Parathyroid adenoma (tissue), 2 donors: ENCODE measurements around the gene USP10.

Source experiments
- H2AFZ ChIP-seq: fragments of 300-600 bp; sonication (generic); one replicate; pipeline ENCODE4 v1.7.0; 2017; ENCODE audit warnings: antibody characterized with exemption, mild to moderate bottlenecking
- H3K27ac ChIP-seq: fragments of 300-600 bp; sonication (generic); one replicate; pipeline ENCODE4 v1.7.0; 2017
- H3K27me3 ChIP-seq: fragments of 300-600 bp; sonication (generic); one replicate; pipeline ENCODE4 v1.7.0; 2017; ENCODE audit warnings: low read length; ENCODE audit not compliant: control insufficient read depth, insufficient read depth
- H3K36me3 ChIP-seq: fragments of 300-600 bp; sonication (generic); one replicate; pipeline ENCODE4 v1.7.0; 2017; ENCODE audit warnings: low read length; ENCODE audit not compliant: control insufficient read depth, insufficient read depth
- H3K4me1 ChIP-seq: fragments of 300-600 bp; sonication (generic); one replicate; pipeline ENCODE4 v1.7.0; 2017; ENCODE audit warnings: control low read depth
- H3K4me2 ChIP-seq: fragments of 300-600 bp; sonication (generic); one replicate; pipeline ENCODE4 v1.7.0; 2017; ENCODE audit warnings: low read length
- H3K4me3 ChIP-seq: fragments of 300-600 bp; sonication (generic); one replicate; pipeline ENCODE4 v1.7.0; 2017; ENCODE audit warnings: low read depth, low read length
- H3K79me2 ChIP-seq: fragments of 300-600 bp; sonication (generic); one replicate; pipeline ENCODE4 v1.7.0; 2017; ENCODE audit warnings: control low read depth
- H3K9ac ChIP-seq: fragments of 300-600 bp; sonication (generic); one replicate; pipeline ENCODE4 v1.7.0; 2017; ENCODE audit warnings: mild to moderate bottlenecking
- H3K9me3 ChIP-seq: fragments of 300-600 bp; sonication (generic); one replicate; pipeline ENCODE4 v1.7.0; 2017; ENCODE audit warnings: low read length; ENCODE audit not compliant: control insufficient read depth
- TF ChIP-seq, protein P1 (sequence below): fragments of 300-600 bp; sonication (generic); IDR thresholded peaks from one replicate; pipeline ENCODE4 v1.7.0; 2017; ENCODE audit warnings: antibody characterized with exemption, mild to moderate bottlenecking
- donor health status: primary hyperparathyroidism.

USP10 gene

GRCh38 chr16:84660973-84661372 is 38.8 kb upstream of the USP10 start:
- H3K36me3 ChIP-seq, result no peaks in the 10 kb centered on the region
- TF ChIP-seq, protein P1, sequence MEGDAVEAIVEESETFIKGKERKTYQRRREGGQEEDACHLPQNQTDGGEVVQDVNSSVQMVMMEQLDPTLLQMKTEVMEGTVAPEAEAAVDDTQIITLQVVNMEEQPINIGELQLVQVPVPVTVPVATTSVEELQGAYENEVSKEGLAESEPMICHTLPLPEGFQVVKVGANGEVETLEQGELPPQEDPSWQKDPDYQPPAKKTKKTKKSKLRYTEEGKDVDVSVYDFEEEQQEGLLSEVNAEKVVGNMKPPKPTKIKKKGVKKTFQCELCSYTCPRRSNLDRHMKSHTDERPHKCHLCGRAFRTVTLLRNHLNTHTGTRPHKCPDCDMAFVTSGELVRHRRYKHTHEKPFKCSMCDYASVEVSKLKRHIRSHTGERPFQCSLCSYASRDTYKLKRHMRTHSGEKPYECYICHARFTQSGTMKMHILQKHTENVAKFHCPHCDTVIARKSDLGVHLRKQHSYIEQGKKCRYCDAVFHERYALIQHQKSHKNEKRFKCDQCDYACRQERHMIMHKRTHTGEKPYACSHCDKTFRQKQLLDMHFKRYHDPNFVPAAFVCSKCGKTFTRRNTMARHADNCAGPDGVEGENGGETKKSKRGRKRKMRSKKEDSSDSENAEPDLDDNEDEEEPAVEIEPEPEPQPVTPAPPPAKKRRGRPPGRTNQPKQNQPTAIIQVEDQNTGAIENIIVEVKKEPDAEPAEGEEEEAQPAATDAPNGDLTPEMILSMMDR, result no peak

DNA sequence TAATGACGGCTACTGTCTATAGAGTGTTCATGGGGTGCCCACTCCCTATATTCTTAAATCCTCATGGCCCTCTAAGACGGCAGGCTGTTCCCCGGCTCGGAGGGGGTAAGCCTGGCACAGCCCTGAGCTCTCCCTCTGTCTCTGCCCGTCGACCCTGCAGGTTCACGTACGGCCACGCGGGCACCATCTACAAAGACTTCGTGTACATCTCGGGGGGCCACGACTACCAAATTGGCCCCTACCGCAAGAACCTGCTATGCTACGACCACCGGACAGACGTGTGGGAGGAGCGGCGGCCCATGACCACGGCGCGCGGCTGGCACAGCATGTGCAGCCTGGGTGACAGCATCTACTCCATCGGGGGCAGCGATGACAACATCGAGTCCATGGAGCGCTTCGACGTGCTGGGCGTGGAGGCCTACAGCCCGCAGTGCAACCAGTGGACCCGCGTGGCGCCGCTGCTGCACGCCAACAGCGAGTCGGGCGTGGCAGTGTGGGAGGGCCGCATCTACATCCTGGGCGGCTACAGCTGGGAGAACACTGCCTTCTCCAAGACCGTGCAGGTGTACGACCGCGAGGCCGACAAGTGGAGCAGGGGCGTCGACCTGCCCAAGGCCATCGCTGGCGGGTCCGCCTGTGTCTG is 38.3 kb upstream of the USP10 start:
- no peak overlapping the region for H3K27ac ChIP-seq
- no peak overlapping the region for H3K4me2 ChIP-seq
- H3K9ac ChIP-seq, result no peak overlapping the region
- no peaks in the 10 kb centered on the region for H3K4me1 ChIP-seq
- peaks cover 13% of the 10 kb centered on the region for H3K79me2 ChIP-seq
- TF ChIP-seq, protein P1, result no peak
- no peaks in the 10 kb centered on the region for H3K27me3 ChIP-seq
- no peak overlapping the region for H2AFZ ChIP-seq
- H3K4me3 ChIP-seq, result no peak overlapping the region
- H3K9me3 ChIP-seq, result no peaks in the 10 kb centered on the region
- no peaks in the 10 kb centered on the region for H3K36me3 ChIP-seq

More at GRCh38 chr16:84660973-84661372, 38.8 kb upstream of the USP10 start:
- Histone ChIP-seq H3K27me3 (no peaks in the 10 kb centered on the region), H3K79me2 (peaks cover 13% of the 10 kb centered on the region), H3K27ac (no peak overlapping the region), H3K9ac (no peak overlapping the region), H2AFZ (no peak overlapping the region), H3K4me3 (no peak overlapping the region), H3K4me2 (no peak overlapping the region), H3K9me3 (no peaks in the 10 kb centered on the region), H3K4me1 (no peaks in the 10 kb centered on the region)

GRCh38 chr16:84662471-84662870 is 37.3 kb upstream of the USP10 start:
- TF ChIP-seq, protein P1, result no peak
- Histone ChIP-seq H3K79me2 (peaks cover 10% of the 10 kb centered on the region), H3K4me1 (no peaks in the 10 kb centered on the region), H2AFZ (no peak overlapping the region), H3K27me3 (no peaks in the 10 kb centered on the region), H3K4me2 (no peak overlapping the region), H3K9me3 (no peaks in the 10 kb centered on the region), H3K9ac (no peak overlapping the region), H3K36me3 (no peaks in the 10 kb centered on the region), H3K27ac (no peak overlapping the region), H3K4me3 (no peak overlapping the region)

DNA sequence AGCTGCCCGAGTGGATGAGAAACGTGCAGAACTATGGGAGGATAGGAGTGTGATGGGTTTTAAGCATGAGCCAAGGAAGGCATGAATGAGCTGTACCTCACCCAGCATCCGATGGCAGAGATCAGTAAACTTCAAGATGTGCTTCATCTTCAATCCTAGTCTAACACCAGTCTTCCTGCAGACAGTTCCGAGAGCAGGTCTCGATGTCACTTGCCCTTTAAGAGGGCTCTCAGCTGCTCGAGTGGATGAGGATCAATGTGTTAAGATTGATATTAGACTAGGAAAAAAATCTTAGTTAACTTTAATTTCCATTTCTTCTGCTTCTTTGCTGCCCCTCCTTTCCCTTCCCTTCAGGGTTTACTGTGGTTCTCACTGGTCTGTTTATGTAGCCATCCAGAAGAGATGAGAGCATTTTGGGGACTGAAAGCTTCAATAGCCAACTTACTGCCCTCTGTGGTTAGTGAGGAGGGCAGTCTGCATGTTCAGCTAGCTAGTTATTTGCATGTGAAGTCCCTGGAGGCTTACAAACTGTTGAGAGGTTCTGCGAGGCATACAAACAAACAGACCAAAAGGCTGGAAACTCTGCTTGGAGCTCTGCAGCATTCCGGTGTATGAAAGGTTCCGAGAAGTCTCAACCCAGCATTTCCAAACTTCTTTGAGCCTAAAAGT is 36.2 kb upstream of the USP10 start:
- Histone ChIP-seq H3K27me3 (no peaks in the 10 kb centered on the region), H3K9ac (no peak overlapping the region), H2AFZ (no peak overlapping the region), H3K36me3 (no peaks in the 10 kb centered on the region), H3K27ac (no peak overlapping the region), H3K4me2 (no peak overlapping the region), H3K4me3 (no peak overlapping the region), H3K9me3 (no peaks in the 10 kb centered on the region), H3K79me2 (peaks cover 8% of the 10 kb centered on the region), H3K4me1 (no peaks in the 10 kb centered on the region)
- TF ChIP-seq, protein P1, result no peak

DNA sequence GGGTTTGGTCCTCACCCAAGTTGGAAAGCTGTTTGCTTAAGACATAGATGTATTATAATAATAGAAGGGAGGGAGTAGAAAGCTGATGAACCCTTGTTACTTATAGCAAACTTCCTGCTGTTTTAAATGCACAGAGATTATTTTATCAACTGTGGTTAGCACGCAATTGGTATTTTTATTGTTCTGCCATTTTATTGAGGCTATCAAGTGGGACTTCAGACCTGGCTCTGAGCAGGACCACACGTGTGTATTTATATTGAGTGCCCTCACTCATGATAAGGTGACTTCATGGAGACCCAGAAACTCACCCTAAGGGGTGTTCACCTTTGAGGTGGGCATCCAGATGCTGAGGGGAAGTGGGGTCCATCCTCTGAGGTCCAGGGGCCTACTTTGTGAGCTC is 34.4 kb upstream of the USP10 start:
- TF ChIP-seq, protein P1, result no peak
- Histone ChIP-seq H3K9me3 (no peaks in the 10 kb centered on the region), H3K9ac (no peak overlapping the region), H3K27ac (no peak overlapping the region), H3K4me3 (no peak overlapping the region), H3K4me1 (no peaks in the 10 kb centered on the region), H3K79me2 (peaks cover 5% of the 10 kb centered on the region), H3K27me3 (no peaks in the 10 kb centered on the region), H2AFZ (no peak overlapping the region), H3K36me3 (no peaks in the 10 kb centered on the region), H3K4me2 (no peak overlapping the region)
